Mucosa of descending colon (tissue), 3 donors: ENCODE results near the gene LPCAT1. TPM values are rescaled to one million over a fixed set of nuclear protein-coding genes. Genes with fewer than 3 reads are reported as not detected.
"Not testable (repeated sequence)": the region's sequence is repeated elsewhere in the genome, so short reads cannot be mapped to it uniquely, and the experiment has no call there.

Source experiments
- ATAC-seq: fragments of 200-7000 bp; cut with Tn5 transposase; one replicate; pipeline ENCODE4 v1.9.1; 2020; ENCODE audit warnings: mild to moderate bottlenecking, moderate library complexity
- DNase-seq, 3 donors: peaks; one replicate each; pipeline ENCODE4 v3.0.0-alpha.2; 2020
- H3K36me3 ChIP-seq: fragments of 200-600 bp; one replicate; pipeline ENCODE4 v1.8.0; 2021; ENCODE audit warnings: low read depth, mild to moderate bottlenecking
- H3K4me1 ChIP-seq: fragments of 200-600 bp; one replicate; pipeline ENCODE4 v1.8.0; 2021; ENCODE audit warnings: low read depth, mild to moderate bottlenecking
- H3K4me3 ChIP-seq: fragments of 200-600 bp; one replicate; pipeline ENCODE4 v1.8.0; 2021; ENCODE audit warnings: mild to moderate bottlenecking
- H3K9me3 ChIP-seq: fragments of 200-600 bp; one replicate; pipeline ENCODE4 v1.8.0; 2021; ENCODE audit warnings: mild to moderate bottlenecking
- CTCF ChIP-seq: fragments of 200-600 bp; IDR thresholded peaks from one replicate; pipeline ENCODE4 v1.8.0; 2022; ENCODE audit warnings: antibody characterized with exemption, mild to moderate bottlenecking
- intact Hi-C, 2 donors: fragments of 100-400 bp; cut with DNase I in 1 of 2; cut with micrococcal nuclease in 1 of 2; formaldehyde crosslinking; loops; one replicate each; pipeline versions ENCODE4 v1.11.0 to v1.11.1; 2022; cut with DNase I, micrococcal nuclease
- long read RNA-seq, 2 donors: library from polyadenylated mRNA; unstranded; transcript quantifications; one replicate each; pipeline ENCODE4 v2.0.0, GENCODE V29; 2019 to 2021
- total RNA-seq, 3 donors: library from RNA; stranded (reverse); fragmentation: NEBNext Ultra II Directional in 2 of 3; extraction: Animal tissue kit (Norgen Biotek cat#: 25700) in 2 of 3; gene quantifications; one replicate each; pipeline versions ENCODE4 v1.2.1 to v1.2.4, GENCODE V29; 2021 to 2023
- donor health status: DM: no; HTN: no; CAD: no; lungs with moderate emphysema.
- donor health status: DM: no; HTN: no; CAD: no.
- donor health status: DM: no; HTN: yes; CAD: no.

Gene LPCAT1
- total RNA-seq, result 10 to 100 TPM in 2 of 3 donors, 1 to 10 TPM in 1; 6.7 to 27.2 (median 26.0) TPM
- long read RNA-seq, donor 1, transcript LPCAT1-201 (14 exons, 3,966 nt), result major isoform, 33 of 55 reads
- long read RNA-seq, donor 1, partial matches to known transcripts, result 16 of 55 reads
- long read RNA-seq, donor 1, other reads (novel, unspliced or antisense), result 6 of 55 reads
- long read RNA-seq, donor 2, partial matches to known transcripts, result 0 of 1 reads
- long read RNA-seq, donor 2, other reads (novel, unspliced or antisense), result 0 of 1 reads

DNA sequence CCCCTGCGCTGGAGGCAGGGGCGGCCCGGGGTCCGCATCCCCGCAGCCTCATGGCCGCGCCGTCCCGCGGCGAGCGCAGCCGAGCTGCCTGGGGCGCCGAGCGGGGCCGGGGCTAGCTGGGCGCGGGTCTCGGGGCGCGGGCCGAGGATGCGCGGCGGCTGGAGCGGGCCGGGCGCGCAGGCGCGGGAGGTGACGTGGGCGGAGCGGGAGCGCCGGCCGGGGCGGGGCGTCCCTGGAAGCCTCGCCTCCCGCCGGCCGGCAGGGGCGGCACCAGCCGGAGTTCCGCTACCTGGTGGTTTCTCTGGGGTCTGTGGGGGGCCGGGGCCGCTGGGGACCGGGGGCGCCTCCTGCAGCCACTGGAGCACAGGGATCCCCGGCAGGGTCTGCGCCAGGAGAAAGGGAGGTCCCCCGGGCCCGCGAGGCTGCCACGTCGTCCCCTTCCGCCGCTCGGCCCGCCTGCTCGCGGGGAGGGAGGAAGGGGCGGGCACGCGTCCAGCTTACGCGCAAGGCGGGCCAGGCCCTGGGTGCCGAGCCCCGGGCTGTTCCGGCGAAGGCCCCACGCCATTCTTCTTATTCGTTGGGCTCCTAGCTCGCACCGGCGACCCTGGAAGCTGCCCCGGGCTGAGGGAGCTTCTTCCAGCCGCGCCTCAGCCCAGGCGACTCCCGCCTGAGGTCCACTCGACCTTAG is at the start of gene LPCAT1:
Gene LPCAT1 (minus strand): TSS at position 168 of the 688 bp plus-strand sequence. CDS start 116 bp downstream, at position 52.
- intact Hi-C loops, result loop anchor here in 1 of 2 donors (10.0 kb wide), 1 partner anchor 1149 kb away; no protein-coding TSS in a partner anchor
- peak; percentile 94 for ATAC-seq
- no peak for TF ChIP-seq CTCF

DNA sequence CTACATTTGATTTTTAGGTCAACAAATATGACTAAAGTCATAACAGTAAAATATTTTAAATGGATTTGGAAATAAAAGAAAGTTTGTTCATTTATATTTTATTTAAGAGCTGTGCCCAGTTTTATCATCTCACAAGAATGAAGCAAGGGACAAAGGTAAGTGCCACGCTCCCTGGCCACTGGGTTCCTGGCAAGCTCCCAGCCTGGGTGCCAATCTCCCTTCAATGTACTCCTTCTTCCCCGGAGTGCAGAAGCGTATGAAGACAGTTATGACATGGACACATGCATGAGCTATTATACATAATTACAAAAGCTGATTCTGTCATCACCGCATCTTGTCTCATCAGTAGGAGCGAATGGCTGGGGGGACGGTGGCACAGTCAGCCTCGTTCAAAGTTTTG is 48.1 kb upstream of the LPCAT1 start:
- intact Hi-C loops, H3K36me3 ChIP-seq, H3K4me3 ChIP-seq, H3K9me3 ChIP-seq, H3K4me1 ChIP-seq: not testable (repeated sequence)
- peak; percentile 70 for ATAC-seq
- DNase-seq, result peak in 2 of 3 donors; percentile 69 to 70

More for the DNA sequence above, at the start of gene LPCAT1:
- peak; percentile 77 to 89 (median 87) for DNase-seq
- H3K36me3 ChIP-seq, result no peaks in the 10 kb centered on the region
- no peaks in the 10 kb centered on the region for H3K9me3 ChIP-seq
- H3K4me1 ChIP-seq, result peaks cover 12% of the 10 kb centered on the region
- H3K4me3 ChIP-seq, result peak within 1 kb of the TSS; percentile 51

DNA sequence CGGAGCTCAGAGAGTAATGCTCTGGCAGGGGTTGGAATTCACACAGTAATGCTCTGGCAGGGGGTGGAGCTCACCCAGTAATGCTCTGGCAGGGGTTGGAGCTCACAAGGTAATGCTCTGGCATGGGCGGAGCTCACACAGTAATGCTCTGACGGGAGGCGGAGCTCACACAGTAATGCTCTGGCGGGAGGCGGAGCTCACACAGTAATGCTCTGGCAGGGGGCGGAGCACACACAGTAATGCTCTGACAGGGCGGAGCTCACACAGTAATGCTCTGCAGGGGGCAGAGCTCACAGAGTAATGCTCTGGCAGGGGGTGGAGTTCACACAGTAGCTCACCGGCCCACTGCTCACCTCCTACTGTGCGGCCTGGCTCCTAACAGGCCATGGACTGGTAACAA is 47.2 kb upstream of the LPCAT1 start:
- no peaks in the 10 kb centered on the region for H3K9me3 ChIP-seq
- DNase-seq (peak in 2 of 3 donors; percentile 30 to 59), ATAC-seq (peak; percentile 42)
- intact Hi-C loops, result no loop called here
- H3K4me3 ChIP-seq, result no peak overlapping the region
- no peaks in the 10 kb centered on the region for H3K4me1 ChIP-seq
- no peak for TF ChIP-seq CTCF
- no peaks in the 10 kb centered on the region for H3K36me3 ChIP-seq

- H3K4me1 ChIP-seq, result no peaks in the 10 kb centered on the region
- intact Hi-C loops, result no loop called here
- no peak for DNase-seq
- no peak for TF ChIP-seq CTCF
- peak; percentile 15 for ATAC-seq
- no peaks in the 10 kb centered on the region for H3K36me3 ChIP-seq
- no peak overlapping the region for H3K4me3 ChIP-seq
- H3K9me3 ChIP-seq, result no peaks in the 10 kb centered on the region
Measured at GRCh38 chr5:1568201-1568979, 44.6 kb upstream of the LPCAT1 start.

DNA sequence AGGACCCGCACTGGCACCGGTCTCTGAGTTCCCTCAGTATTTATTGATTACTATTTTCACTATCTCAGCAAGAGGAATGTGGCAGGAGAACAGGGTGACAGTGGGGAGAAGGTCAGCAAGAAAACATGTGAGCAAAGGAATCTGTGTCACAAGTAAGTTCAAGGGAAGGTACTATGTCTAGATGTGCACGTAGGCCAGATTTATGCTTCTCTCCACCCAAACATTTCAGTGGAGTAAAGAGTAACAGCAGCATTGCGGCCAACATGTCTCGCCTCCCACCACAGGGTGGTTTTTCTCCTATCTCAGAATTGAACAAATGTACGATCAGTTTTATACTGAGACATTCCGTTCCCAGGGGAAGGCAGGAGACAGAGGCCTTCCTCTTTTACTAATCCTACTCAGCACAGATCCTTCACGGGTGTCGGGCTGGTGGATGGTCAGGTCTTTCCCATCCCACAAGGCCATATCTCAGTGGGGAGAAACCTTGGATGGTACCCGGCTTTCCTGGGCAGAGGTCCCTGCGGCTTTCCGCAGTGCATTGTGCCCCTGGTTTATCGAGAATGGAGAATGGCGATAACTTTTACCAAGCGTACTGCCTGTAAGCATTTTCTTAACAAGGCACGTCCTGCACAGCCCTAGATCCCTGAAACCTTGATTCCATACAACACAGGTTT is 43.9 kb upstream of the LPCAT1 start:
- H3K4me3 ChIP-seq, H3K4me1 ChIP-seq, DNase-seq, H3K36me3 ChIP-seq, H3K9me3 ChIP-seq, intact Hi-C loops, ATAC-seq: not testable (repeated sequence)
